Measurements from ENCODE around the gene MYH10. TPM values are rescaled to one million over a fixed set of nuclear protein-coding genes. Genes with fewer than 3 reads are reported as not detected.

Gene MYH10
- total RNA-seq, 2 donors from 2014 or later = 23.3 to 30.3 TPM

- TF ChIP-seq POLR2A (IDR thresholded peaks at IDR 0.05) (no peak), CTCF (IDR thresholded peaks at IDR 0.05) (no peak)
Observed at GRCh38 chr17:8463099-8463498, 167.4 kb downstream of the MYH10 start.

GRCh38 chr17:8462564-8462963 lies 168.0 kb downstream of the MYH10 start:
- DNase-seq = no peak
- no peak overlapping the region for H3K4me3 ChIP-seq
- ATAC-seq = no peak
- peaks cover 7 to 26% of the 10 kb centered on the region in 2 donors for H3K36me3 ChIP-seq (replicated peaks in 1 of 2; ENCODE audit: insufficient read depth in 1 of 2, low read depth in 2 of 2)
- H3K9me3 ChIP-seq = no peaks in the 10 kb centered on the region
- peaks cover 9% of the 10 kb centered on the region for H3K4me1 ChIP-seq
- WGBS, 2 donors = 62 to 69% methylated on average over 5 of the region's 5 CpGs
- no peak overlapping the region for H3K27ac ChIP-seq
- intact Hi-C loops (cut with DNase I) = no loop called here
- no peaks in the 10 kb centered on the region for H3K27me3 ChIP-seq
- TF ChIP-seq CTCF (IDR thresholded peaks at IDR 0.05) = no peak
- no peak for TF ChIP-seq POLR2A (IDR thresholded peaks at IDR 0.05)

More at GRCh38 chr17:8463099-8463498, 167.4 kb downstream of the MYH10 start:
- WGBS, 2 donors = 75 to 78% methylated on average over 5 of the region's 5 CpGs
- no peaks in the 10 kb centered on the region for H3K9me3 ChIP-seq
- ATAC-seq (no peak), DNase-seq (no peak)
- H3K4me1 ChIP-seq = peaks cover 9% of the 10 kb centered on the region
- no peak overlapping the region for H3K4me3 ChIP-seq
- peaks cover 7 to 28% of the 10 kb centered on the region in 2 donors for H3K36me3 ChIP-seq (replicated peaks in 1 of 2; ENCODE audit: insufficient read depth in 1 of 2, low read depth in 2 of 2)
- intact Hi-C loops (cut with DNase I) = no loop called here
- H3K27ac ChIP-seq = no peak overlapping the region
- no peaks in the 10 kb centered on the region for H3K27me3 ChIP-seq

GRCh38 chr17:8459831-8460230 lies 170.7 kb downstream of the MYH10 start:
- Histone ChIP-seq H3K27me3 (no peaks in the 10 kb centered on the region), H3K9me3 (no peaks in the 10 kb centered on the region), H3K27ac (no peak overlapping the region), H3K4me3 (no peak overlapping the region), H3K4me1 (peaks cover 9% of the 10 kb centered on the region), H3K36me3 (replicated peaks in 1 of 2; ENCODE audit: insufficient read depth in 1 of 2, low read depth in 2 of 2) (peaks cover 7 to 24% of the 10 kb centered on the region in 2 donors)
- intact Hi-C loops (cut with DNase I) = no loop called here
- no peak for DNase-seq
- no peak for TF ChIP-seq CTCF (IDR thresholded peaks at IDR 0.05)
- no peak for TF ChIP-seq POLR2A (IDR thresholded peaks at IDR 0.05)
- ATAC-seq = no peak
- WGBS, 2 donors = 92% methylated on average over 3 of the region's 3 CpGs

- Histone ChIP-seq H3K4me3 (no peak overlapping the region), H3K27ac (peak overlapping the region in 1 of 4 donors; percentile 26), H3K4me1 (peaks cover 9% of the 10 kb centered on the region), H3K36me3 (replicated peaks in 1 of 2; ENCODE audit: insufficient read depth in 1 of 2, low read depth in 2 of 2) (peaks cover 7 to 27% of the 10 kb centered on the region in 2 donors), H3K27me3 (no peaks in the 10 kb centered on the region), H3K9me3 (no peaks in the 10 kb centered on the region)
- DNase-seq (peak in 2 of 4 donors; percentile 56 to 57), ATAC-seq (peak; percentile 58)
- TF ChIP-seq CTCF (IDR thresholded peaks at IDR 0.05) (no peak), POLR2A (IDR thresholded peaks at IDR 0.05) (no peak)
- intact Hi-C loops (cut with DNase I) = no loop called here
- 40 to 47% methylated on average over 4 of the region's 4 CpGs for WGBS, 2 donors
Observed at GRCh38 chr17:8459107-8459506, 171.4 kb downstream of the MYH10 start.

GRCh38 chr17:8458128-8458527 lies 172.4 kb downstream of the MYH10 start:
- ATAC-seq = no peak
- no peak overlapping the region for H3K4me3 ChIP-seq
- peaks cover 9% of the 10 kb centered on the region for H3K4me1 ChIP-seq
- H3K27me3 ChIP-seq = no peaks in the 10 kb centered on the region
- WGBS, 2 donors = 85 to 90% methylated on average over 6 of the region's 6 CpGs
- H3K36me3 ChIP-seq (replicated peaks in 1 of 2; ENCODE audit: insufficient read depth in 1 of 2, low read depth in 2 of 2) = peaks cover 7 to 27% of the 10 kb centered on the region in 2 donors
- no peaks in the 10 kb centered on the region for H3K9me3 ChIP-seq
- no peak overlapping the region for H3K27ac ChIP-seq
- no peak for DNase-seq
- intact Hi-C loops (cut with DNase I) = no loop called here
- TF ChIP-seq CTCF (IDR thresholded peaks at IDR 0.05) = no peak
- TF ChIP-seq POLR2A (IDR thresholded peaks at IDR 0.05) = no peak

All from body of pancreas (tissue), 4 donors.